Epithelial cell of esophagus (primary cell): Measurements from ENCODE around the gene CCL25.

Source experiments
- DNase-seq: peaks from one replicate; pipeline ENCODE4 v3.0.0; 2010; ENCODE audit warnings: low read depth
- H3K4me3 ChIP-seq: 2 replicates; pipeline ENCODE4 v1.5.1; 2011; ENCODE audit warnings: mild to moderate bottlenecking, low read length, control low read depth
- TF ChIP-seq, protein P1 (sequence below): IDR thresholded peaks from 2 replicates; pipeline ENCODE4 v1.5.1; 2011; ENCODE audit warnings: low read depth, mild to moderate bottlenecking, low read length, control low read depth, inconsistent platforms; ENCODE audit not compliant: insufficient read depth; ENCODE audit errors: missing control alignments

Gene CCL25

DNA sequence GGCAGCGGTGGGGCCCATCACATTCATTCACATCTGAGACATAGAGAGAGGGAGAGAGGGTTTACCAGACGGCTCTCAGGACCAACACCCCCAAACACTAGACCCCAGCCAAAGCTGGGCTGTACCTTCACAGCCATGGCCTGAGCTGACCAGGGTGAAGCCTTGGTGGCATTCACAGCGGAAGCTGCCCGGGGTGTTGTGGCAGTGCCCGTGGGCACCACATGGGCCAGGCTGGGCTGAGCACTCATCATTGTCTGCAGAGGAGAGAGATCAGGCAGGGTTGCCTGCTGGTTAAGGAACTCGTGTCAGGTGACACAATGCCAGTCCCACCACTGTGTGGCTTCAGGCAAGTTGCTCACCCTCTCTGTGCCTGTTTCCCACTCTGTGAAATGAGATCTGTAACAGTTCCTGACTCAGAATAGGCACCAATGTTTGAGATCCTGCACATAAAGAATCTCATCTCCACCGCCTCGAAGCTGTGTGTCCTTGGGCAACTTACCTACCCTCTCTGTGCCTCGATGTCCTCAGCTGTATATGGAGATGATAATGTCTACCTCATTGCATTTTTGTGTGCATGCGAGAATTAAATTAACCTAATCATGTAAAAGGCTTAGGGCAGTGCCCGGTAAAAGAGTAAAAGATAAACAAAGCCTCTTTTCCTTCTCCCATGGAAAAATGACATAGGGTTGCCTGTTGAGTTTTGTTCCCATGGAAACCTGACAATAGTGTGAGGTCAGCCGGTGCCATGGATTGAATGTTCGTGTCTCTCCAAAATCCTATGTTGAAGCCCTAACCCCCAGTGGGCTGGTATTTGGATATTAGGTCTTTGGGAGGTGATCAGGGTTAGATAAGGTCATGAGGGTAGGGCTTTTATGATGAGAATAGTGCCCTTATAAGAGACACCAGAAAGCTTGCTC lies 22.9 kb downstream of the CCL25 start:
- DNase-seq = no peak
- TF ChIP-seq, protein P1, sequence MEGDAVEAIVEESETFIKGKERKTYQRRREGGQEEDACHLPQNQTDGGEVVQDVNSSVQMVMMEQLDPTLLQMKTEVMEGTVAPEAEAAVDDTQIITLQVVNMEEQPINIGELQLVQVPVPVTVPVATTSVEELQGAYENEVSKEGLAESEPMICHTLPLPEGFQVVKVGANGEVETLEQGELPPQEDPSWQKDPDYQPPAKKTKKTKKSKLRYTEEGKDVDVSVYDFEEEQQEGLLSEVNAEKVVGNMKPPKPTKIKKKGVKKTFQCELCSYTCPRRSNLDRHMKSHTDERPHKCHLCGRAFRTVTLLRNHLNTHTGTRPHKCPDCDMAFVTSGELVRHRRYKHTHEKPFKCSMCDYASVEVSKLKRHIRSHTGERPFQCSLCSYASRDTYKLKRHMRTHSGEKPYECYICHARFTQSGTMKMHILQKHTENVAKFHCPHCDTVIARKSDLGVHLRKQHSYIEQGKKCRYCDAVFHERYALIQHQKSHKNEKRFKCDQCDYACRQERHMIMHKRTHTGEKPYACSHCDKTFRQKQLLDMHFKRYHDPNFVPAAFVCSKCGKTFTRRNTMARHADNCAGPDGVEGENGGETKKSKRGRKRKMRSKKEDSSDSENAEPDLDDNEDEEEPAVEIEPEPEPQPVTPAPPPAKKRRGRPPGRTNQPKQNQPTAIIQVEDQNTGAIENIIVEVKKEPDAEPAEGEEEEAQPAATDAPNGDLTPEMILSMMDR = no peak
- no peak overlapping the region for H3K4me3 ChIP-seq

DNA sequence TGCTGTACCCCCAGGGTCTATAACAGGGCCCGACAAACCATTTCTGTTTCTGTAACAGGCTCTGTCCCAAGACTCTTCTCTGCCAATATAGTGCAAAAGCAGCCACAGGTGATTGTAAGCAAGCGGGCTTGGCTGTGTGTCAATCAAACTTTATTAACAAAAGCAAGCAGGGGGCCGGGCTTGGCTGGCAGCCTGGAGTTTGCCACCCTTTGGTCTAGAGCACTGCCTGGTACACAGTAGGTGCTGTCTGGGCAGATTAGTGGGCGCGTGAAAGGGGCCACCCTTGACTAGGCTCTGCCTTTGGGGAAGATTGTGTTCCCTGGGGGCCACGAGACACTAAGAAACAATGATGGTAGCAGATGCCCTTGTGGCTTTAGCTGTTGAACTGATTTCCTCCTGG lies 27.4 kb downstream of the CCL25 start:
- DNase-seq = no peak
- TF ChIP-seq, protein P1 = no peak
- no peak overlapping the region for H3K4me3 ChIP-seq

GRCh38 chr19:8080832-8081231 lies 28.3 kb downstream of the CCL25 start:
- no peak for DNase-seq
- H3K4me3 ChIP-seq = no peak overlapping the region
- TF ChIP-seq, protein P1 = no peak

DNA sequence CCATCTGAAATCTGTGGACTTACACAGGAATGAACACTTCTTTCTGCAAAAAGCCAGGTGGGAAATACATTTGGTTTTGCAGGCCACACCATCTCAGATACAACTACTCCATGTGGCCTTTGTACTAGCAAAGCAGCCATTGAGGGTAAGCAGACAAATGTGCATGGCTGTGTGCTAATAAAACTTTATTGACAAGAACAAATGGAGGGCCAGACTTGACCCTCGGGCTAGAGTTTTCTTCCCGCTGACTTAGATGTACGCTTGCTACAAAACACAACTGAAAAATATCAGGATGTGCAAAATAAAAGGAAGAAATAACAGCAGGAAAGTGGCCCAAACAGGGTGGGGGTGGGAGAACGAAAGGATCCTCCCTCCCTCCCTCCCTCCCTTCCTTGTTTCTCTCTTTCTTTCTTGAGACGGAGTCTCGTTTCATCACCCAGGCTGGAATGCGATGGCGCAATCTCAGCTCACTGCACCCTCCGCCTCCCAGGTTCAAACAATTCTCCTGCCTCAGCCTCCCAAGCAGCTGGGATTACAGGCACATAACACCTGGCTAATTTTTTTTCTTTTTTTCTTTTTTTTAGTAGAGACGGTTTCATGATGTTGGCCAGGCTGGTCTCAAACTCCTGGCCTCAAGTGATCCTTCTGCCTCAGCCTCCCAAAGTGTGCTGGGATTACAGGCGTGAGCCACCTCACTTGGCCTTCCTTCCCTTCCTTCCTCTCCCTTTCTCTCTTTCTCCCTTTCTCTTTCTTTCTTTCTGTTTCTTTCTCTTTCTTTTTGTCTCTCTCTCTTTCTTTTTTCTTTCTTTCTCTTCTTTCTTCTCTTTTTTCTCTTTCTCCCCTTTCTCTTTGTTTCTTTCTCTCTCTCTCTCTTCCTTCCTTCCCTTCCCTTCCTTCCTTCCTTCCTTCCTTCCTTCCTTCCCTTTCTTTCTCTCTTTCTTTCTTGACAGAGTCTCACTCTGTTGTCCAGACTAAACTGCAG lies 29.3 kb downstream of the CCL25 start:
- no peak overlapping the region for H3K4me3 ChIP-seq
- no peak for DNase-seq
- TF ChIP-seq, protein P1 = no peak

- H3K4me3 ChIP-seq = no peak overlapping the region
- no peak for DNase-seq
- TF ChIP-seq, protein P1 = no peak
Measured at GRCh38 chr19:8083141-8083540, 30.6 kb downstream of the CCL25 start.

DNA sequence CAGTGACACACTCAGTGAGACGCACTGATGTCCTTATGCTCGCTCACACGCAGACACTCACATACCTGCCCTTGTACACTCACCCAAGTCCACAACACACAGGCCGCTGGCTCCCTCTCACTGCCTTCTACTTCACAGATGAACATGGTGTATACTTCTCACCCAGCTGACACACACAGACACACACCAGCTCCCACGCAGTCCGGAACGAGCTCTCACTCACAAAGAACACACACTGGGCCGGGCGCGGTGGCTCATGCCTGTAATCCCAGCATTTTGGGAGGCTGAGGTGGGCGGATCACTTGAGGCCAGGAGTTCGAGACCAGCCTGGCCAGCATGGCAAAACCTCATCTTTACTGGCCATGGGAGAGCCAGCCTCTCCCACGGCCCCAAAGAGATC lies 31.6 kb downstream of the CCL25 start:
- H3K4me3 ChIP-seq = no peak overlapping the region
- TF ChIP-seq, protein P1 = no peak
- DNase-seq = no peak
